ENCODE results near the gene APCDD1L.
"Not testable (repeated sequence)": the region's sequence is repeated elsewhere in the genome, so short reads cannot be mapped to it uniquely, and the experiment has no call there.

The APCDD1L gene

DNA sequence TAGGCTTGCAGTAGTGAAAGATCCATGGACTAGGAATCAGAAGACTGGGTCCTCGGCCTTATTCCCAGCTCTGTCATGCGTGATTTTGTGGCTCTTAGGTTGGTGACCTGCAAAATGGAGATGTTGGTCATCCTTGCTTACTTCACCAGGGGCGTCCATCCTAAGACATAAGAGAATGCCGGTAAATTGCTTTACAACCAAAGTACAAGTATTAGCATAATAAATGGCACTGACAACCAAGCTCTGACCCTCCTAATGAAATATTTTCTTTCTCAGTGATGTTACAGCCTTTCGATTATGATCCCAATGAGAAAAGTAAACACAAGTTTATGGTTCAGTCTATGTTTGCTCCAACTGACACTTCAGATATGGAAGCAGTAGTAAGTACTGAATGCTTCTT is 80.9 kb downstream of the APCDD1L start:
- Histone ChIP-seq H3K4me1 (ENCODE audit: control insufficient read depth, insufficient read depth, low read length) (peaks cover 22% of the 10 kb centered on the region), H3K36me3 (ENCODE audit: control insufficient read depth, insufficient read depth, low read length) (peaks cover 5% of the 10 kb centered on the region; the same call in 1 of the 2 replicates), H3K9ac (ENCODE audit: low read length) (no peak overlapping the region), H3K27ac (ENCODE audit: low read depth, low read length) (no peak overlapping the region), H3K9me3 (ENCODE audit: control insufficient read depth, insufficient read depth, low read depth, low read length) (no peaks in the 10 kb centered on the region), H3K4me3 (ENCODE audit: low read depth, low read length) (no peak overlapping the region), H3K27me3 (ENCODE audit: control insufficient read depth, insufficient read depth, low read length) (no peaks in the 10 kb centered on the region)

DNA sequence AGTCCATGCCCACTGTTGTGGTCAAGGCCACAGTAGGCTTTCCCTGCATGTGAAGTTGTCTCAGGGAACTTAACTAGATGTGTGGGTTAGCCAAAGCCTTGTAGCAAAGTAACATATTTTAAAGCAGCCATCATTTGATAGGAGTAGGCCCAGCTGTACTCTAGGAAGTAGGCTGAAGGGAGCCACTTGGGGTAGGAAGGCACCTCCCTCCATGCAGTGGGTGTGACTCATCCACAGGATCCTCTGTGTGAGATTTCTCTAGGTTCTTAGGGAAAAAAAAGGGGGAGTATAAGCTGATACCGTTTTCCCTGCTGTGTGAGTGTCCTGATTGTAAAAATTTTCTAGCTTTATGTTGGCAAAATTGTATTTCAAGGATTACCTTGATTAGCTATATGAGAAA is 81.4 kb downstream of the APCDD1L start:
- Histone ChIP-seq H3K27me3 (ENCODE audit: control insufficient read depth, insufficient read depth, low read length) (no peaks in the 10 kb centered on the region), H3K4me1 (ENCODE audit: control insufficient read depth, insufficient read depth, low read length) (peaks cover 17% of the 10 kb centered on the region), H3K27ac (ENCODE audit: low read depth, low read length) (no peak overlapping the region), H3K36me3 (ENCODE audit: control insufficient read depth, insufficient read depth, low read length) (peaks cover 7% of the 10 kb centered on the region), H3K9me3 (ENCODE audit: control insufficient read depth, insufficient read depth, low read depth, low read length) (no peaks in the 10 kb centered on the region), H3K4me3 (ENCODE audit: low read depth, low read length) (no peak overlapping the region), H3K9ac (ENCODE audit: low read length) (no peak overlapping the region)

DNA sequence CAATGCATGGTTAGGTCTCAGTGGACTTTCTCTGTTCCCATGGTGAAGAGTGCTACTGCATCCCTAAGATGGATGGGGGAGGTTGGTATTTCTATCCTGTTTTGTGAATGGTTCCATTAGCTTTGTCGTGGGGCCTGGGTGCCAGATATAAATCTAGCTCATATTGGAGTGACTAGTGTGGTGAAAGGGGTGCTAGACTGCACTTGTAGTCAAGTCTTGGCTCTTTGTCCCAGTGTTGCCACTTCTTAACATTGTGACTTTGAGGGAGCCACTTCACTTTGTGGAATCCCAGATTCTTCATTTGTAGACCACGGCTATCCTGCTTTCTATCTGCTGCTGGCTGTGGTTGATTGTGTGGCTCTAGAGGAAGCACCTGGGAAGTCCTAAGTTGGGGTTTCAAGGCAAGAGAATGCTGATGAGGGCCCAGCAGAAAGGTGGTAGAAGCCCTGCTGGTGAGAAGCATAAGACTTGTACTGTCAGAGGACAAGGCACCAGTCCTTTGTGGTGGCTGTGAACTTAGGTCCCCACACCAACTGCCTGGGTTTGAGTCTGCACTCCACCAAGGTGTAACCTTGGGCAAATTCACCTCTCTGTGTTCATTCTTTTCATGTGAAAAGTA is 82.1 kb downstream of the APCDD1L start:
- peaks cover 7% of the 10 kb centered on the region for H3K36me3 ChIP-seq (ENCODE audit: control insufficient read depth, insufficient read depth, low read length)
- H3K9ac ChIP-seq (ENCODE audit: low read length): no peak overlapping the region
- no peaks in the 10 kb centered on the region for H3K27me3 ChIP-seq (ENCODE audit: control insufficient read depth, insufficient read depth, low read length)
- H3K4me3 ChIP-seq (ENCODE audit: low read depth, low read length): no peak overlapping the region
- no peaks in the 10 kb centered on the region for H3K9me3 ChIP-seq (ENCODE audit: control insufficient read depth, insufficient read depth, low read depth, low read length)
- H3K4me1 ChIP-seq (ENCODE audit: control insufficient read depth, insufficient read depth, low read length): peaks cover 14% of the 10 kb centered on the region
- no peak overlapping the region for H3K27ac ChIP-seq (ENCODE audit: low read depth, low read length)

DNA sequence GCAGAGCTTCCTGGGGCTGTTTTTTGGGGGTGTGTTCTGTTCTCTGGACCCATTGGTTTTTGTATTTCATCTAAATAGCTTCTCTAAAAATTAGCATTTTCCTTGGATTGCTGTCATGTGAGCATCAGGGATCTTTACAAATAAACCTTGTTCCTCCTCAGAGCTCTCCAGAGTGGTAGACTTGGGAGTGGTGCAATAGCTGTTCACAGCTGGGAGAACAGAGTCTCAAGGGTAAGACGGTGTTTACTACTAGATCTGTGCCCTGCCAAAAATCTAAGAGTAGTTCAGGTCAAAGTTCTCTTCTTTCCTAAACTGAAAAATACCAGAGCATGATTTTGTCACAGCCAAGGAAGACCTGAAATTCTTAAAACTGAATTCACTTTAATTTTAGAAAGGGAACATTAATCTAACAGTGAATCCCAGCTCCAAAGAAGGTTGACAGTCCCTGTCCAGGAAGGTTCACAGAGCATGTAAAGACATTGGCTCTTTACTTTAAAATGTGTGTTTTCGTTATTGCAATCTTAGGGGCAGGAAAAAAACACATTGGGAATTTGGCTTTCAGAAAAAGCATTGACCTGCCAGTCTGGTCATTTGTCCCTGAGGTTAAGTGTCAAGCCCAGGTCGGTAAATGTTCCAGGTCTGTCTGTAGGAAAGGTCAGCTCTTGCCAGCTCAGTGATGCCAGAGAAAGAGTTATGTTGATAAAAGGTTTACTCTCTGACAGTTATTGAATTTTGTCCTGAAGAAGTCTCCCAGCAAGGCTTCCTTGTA is 82.8 kb downstream of the APCDD1L start:
- H3K9ac ChIP-seq (ENCODE audit: low read length): no peak overlapping the region
- no peak overlapping the region for H3K27ac ChIP-seq (ENCODE audit: low read depth, low read length)
- H3K4me3 ChIP-seq (ENCODE audit: low read depth, low read length): no peak overlapping the region
- H3K9me3 ChIP-seq (ENCODE audit: control insufficient read depth, insufficient read depth, low read depth, low read length): peaks cover 5% of the 10 kb centered on the region; the same call in 1 of the 2 replicates
- peaks cover 14% of the 10 kb centered on the region for H3K4me1 ChIP-seq (ENCODE audit: control insufficient read depth, insufficient read depth, low read length)
- no peaks in the 10 kb centered on the region for H3K27me3 ChIP-seq (ENCODE audit: control insufficient read depth, insufficient read depth, low read length)
- peaks cover 2% of the 10 kb centered on the region; the same call in 1 of the 2 replicates for H3K36me3 ChIP-seq (ENCODE audit: control insufficient read depth, insufficient read depth, low read length)

DNA sequence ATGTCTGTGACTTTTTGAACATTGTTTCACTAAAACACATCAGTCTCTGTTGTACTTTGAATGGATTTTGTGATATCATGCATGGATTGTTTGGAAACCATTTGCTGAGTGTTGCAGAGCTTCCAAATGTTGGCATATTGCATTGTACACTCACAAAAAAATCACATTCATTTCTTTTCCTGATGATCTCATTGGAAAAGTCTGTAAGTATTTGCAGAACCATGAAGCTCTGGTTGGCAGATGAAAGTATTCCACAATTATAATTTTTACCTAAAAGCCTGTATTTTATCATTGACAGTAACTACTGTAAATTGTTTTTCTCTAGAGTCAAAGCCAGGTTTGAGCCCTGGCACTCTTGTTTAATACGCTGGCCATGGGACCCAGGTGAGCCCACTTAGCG is 84.1 kb downstream of the APCDD1L start:
- no peak overlapping the region for H3K27ac ChIP-seq (ENCODE audit: low read depth, low read length)

DNA sequence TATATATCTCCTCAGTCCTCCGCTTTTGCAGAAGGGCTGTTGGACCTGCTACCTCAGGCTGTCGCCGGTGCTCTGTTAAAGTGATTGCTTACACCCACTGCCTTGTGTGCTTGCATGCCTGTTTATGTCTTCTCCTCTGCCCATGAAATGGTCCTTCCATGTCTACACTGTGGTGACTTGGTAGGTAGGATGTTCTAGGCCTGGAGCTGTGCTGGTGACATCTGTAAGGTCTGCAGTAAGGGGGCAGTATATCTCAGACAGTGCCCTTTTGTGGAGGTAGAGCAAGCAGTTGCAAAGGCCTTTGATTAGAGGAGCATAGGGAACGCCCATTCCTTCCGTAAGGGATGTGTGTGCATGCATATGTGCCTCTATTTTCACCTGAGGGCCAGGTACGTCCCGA is 85.9 kb downstream of the APCDD1L start:
- H3K9ac ChIP-seq (ENCODE audit: low read length): no peak overlapping the region
- H3K9me3 ChIP-seq (ENCODE audit: control insufficient read depth, insufficient read depth, low read depth, low read length): peaks cover 20% of the 10 kb centered on the region
- no peaks in the 10 kb centered on the region for H3K27me3 ChIP-seq (ENCODE audit: control insufficient read depth, insufficient read depth, low read length)
- H3K4me1 ChIP-seq (ENCODE audit: control insufficient read depth, insufficient read depth, low read length): peaks cover 3% of the 10 kb centered on the region
- H3K27ac ChIP-seq (ENCODE audit: low read depth, low read length): no peak overlapping the region
- no peak overlapping the region for H3K4me3 ChIP-seq (ENCODE audit: low read depth, low read length)
- peaks cover 23% of the 10 kb centered on the region for H3K36me3 ChIP-seq (ENCODE audit: control insufficient read depth, insufficient read depth, low read length)

More for the DNA sequence above, 84.1 kb downstream of the APCDD1L start:
- H3K9ac ChIP-seq (ENCODE audit: low read length): no peak overlapping the region
- no peaks in the 10 kb centered on the region for H3K27me3 ChIP-seq (ENCODE audit: control insufficient read depth, insufficient read depth, low read length)
- H3K36me3 ChIP-seq (ENCODE audit: control insufficient read depth, insufficient read depth, low read length): peaks cover 10% of the 10 kb centered on the region
- H3K4me3 ChIP-seq (ENCODE audit: low read depth, low read length): no peak overlapping the region
- peaks cover 17% of the 10 kb centered on the region for H3K9me3 ChIP-seq (ENCODE audit: control insufficient read depth, insufficient read depth, low read depth, low read length)
- H3K4me1 ChIP-seq (ENCODE audit: control insufficient read depth, insufficient read depth, low read length): peaks cover 14% of the 10 kb centered on the region

DNA sequence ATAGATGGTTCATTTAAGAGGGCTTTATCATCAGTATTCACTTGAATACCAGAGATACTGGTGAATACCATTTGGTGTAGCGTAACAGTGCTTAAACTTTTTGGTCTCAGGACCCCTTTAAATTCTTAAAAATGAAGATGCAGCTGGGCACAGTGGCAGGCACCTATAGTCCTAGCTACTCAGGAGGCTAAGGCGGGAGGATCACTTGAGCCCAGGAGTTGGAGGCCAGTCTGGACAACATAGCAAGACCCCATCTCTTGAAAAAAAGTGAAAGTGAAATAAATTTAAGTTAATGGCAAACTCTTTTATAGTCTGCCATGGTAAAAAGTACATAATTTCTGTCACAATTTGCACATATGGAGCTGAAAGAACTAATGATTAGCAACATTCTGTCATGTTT is 86.8 kb downstream of the APCDD1L start:
- H3K36me3 ChIP-seq (ENCODE audit: control insufficient read depth, insufficient read depth, low read length): peaks cover 26% of the 10 kb centered on the region
- H3K9ac ChIP-seq (ENCODE audit: low read length): no peak overlapping the region
- peaks cover 6% of the 10 kb centered on the region for H3K4me1 ChIP-seq (ENCODE audit: control insufficient read depth, insufficient read depth, low read length)
- peaks cover 20% of the 10 kb centered on the region for H3K9me3 ChIP-seq (ENCODE audit: control insufficient read depth, insufficient read depth, low read depth, low read length)
- H3K4me3 ChIP-seq (ENCODE audit: low read depth, low read length): no peak overlapping the region
- no peaks in the 10 kb centered on the region for H3K27me3 ChIP-seq (ENCODE audit: control insufficient read depth, insufficient read depth, low read length)
- H3K27ac ChIP-seq (ENCODE audit: low read depth, low read length): no peak overlapping the region

DNA sequence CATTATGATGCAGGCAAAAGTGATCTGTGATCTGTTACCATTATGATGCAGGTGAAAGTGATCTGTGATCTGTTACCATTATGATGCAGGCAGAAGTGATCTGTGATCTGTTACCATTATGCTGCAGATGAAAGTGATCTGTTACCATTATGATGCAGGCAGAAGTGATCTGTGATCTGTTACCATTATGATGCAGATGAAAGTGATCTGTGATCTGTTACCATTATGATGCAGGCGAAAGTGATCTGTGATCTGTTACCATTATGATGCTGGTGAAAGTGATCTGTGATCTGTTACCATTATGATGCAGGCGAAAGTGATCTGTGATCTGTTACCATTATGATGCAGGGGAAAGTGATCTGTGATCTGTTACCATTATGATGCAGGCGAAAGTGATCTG is 87.6 kb downstream of the APCDD1L start:
- Histone ChIP-seq H3K4me1 (ENCODE audit: control insufficient read depth, insufficient read depth, low read length) (peaks cover 10% of the 10 kb centered on the region), H3K9me3 (ENCODE audit: control insufficient read depth, insufficient read depth, low read depth, low read length) (peaks cover 20% of the 10 kb centered on the region), H3K36me3 (ENCODE audit: control insufficient read depth, insufficient read depth, low read length) (peaks cover 26% of the 10 kb centered on the region)
- H3K4me3 ChIP-seq (ENCODE audit: low read depth, low read length); H3K27me3 ChIP-seq (ENCODE audit: control insufficient read depth, insufficient read depth, low read length); H3K9ac ChIP-seq (ENCODE audit: low read length); H3K27ac ChIP-seq (ENCODE audit: low read depth, low read length): not testable (repeated sequence)

DNA sequence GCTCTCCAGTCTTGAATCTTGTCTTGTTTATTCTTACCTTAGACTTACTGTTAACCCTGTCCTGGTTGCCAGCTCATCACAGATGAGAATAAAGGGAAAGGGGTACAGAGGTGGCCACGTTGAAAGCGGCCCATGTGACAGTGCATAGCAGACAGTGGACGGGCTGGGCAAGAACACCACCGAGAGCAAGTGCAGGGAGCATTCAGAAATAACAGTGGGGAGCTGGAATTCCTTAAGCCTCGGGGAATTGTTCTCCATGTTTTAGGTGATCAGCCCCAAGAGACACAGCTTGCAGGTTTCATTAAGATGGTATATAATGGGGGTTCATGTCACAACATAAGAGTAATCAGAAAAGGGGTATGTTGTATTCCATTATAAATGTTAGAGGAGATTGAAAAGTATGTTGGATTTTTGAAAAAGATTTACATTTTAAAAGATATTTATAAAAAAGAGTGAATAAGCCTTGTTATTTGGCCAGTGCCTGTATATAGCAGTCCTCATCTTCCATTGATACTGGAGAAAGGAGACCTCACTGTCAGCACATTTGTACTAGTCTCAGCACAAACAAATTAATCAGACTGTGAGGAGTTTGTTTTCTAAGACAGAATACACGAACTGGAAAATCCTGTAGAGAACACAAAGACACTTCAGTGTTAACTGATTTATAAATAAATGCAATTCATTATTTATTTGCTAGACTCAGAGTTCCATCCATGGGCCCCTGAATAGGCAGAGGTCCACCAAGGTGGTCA is 90.8 kb downstream of the APCDD1L start:
- Histone ChIP-seq H3K9ac (ENCODE audit: low read length) (no peak overlapping the region), H3K27me3 (ENCODE audit: control insufficient read depth, insufficient read depth, low read length) (no peaks in the 10 kb centered on the region), H3K4me1 (ENCODE audit: control insufficient read depth, insufficient read depth, low read length) (peaks cover 14% of the 10 kb centered on the region), H3K36me3 (ENCODE audit: control insufficient read depth, insufficient read depth, low read length) (peaks cover 41% of the 10 kb centered on the region), H3K4me3 (ENCODE audit: low read depth, low read length) (no peak overlapping the region), H3K9me3 (ENCODE audit: control insufficient read depth, insufficient read depth, low read depth, low read length) (peaks cover 20% of the 10 kb centered on the region), H3K27ac (ENCODE audit: low read depth, low read length) (peak overlapping the region; percentile 38; the same call in 1 of the 2 replicates)

DNA sequence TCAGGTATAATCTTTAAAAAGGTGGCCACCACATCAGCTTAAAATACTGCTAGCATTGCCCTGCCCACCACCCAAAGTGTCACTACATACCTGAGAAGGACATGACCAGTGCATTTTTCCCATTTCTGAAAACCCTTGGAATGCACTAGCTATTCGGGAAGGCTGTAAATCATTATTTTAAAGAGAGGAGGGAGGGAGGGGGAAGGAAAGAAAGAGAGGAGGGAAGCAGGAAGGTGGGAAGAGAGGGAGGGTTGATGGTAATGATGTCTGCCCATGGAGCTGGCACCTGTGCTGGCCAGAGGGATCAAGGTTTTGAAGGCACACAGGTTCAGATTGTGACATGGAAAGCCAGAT is 93.7 kb downstream of the APCDD1L start:
- Histone ChIP-seq H3K4me1 (ENCODE audit: control insufficient read depth, insufficient read depth, low read length) (peaks cover 30% of the 10 kb centered on the region), H3K9ac (ENCODE audit: low read length) (no peak overlapping the region), H3K9me3 (ENCODE audit: control insufficient read depth, insufficient read depth, low read depth, low read length) (peaks cover 7% of the 10 kb centered on the region), H3K27ac (ENCODE audit: low read depth, low read length) (no peak overlapping the region), H3K27me3 (ENCODE audit: control insufficient read depth, insufficient read depth, low read length) (no peaks in the 10 kb centered on the region), H3K4me3 (ENCODE audit: low read depth, low read length) (no peak overlapping the region), H3K36me3 (ENCODE audit: control insufficient read depth, insufficient read depth, low read length) (peaks cover 44% of the 10 kb centered on the region)
